Chondrocyte (in vitro differentiated cells): ENCODE results near the gene EOGT. TPM values are rescaled to one million over a fixed set of nuclear protein-coding genes. Genes with fewer than 3 reads are reported as not detected.

Experiments
- DNase-seq: peaks from one replicate; pipeline ENCODE4 v3.0.0; 2021; ENCODE audit warnings: mixed read lengths, low spot score
- H3K27ac Mint-ChIP-seq: one replicate; pipeline ENCODE4 v1.8.0; 2021; ENCODE audit warnings: mild to moderate bottlenecking, moderate library complexity, mixed read lengths; ENCODE audit not compliant: unreplicated experiment
- H3K27me3 Mint-ChIP-seq: 2 replicates; pipeline ENCODE4 v1.8.0; 2021; ENCODE audit warnings: low read depth, mixed read lengths
- H3K36me3 Mint-ChIP-seq: 2 replicates; pipeline ENCODE4 v1.8.0; 2021; ENCODE audit warnings: low read depth, mixed read lengths
- H3K4me1 Mint-ChIP-seq: 2 replicates; pipeline ENCODE4 v1.8.0; 2021; ENCODE audit warnings: low read depth, mild to moderate bottlenecking, mixed read lengths
- H3K4me3 Mint-ChIP-seq: one replicate; pipeline ENCODE4 v1.8.0; 2021; ENCODE audit warnings: mild to moderate bottlenecking, moderate library complexity, mixed read lengths; ENCODE audit not compliant: unreplicated experiment
- H3K9me3 Mint-ChIP-seq: 2 replicates; pipeline ENCODE4 v1.8.0; 2021; ENCODE audit warnings: low read depth, mixed read lengths
- total RNA-seq: library from RNA; stranded (reverse); gene quantifications from 3 replicates; pipeline ENCODE4 v1.2.1, GENCODE V29; 2021
- TF ChIP-seq, protein P1 (sequence below): fragments of 200-600 bp; sonication (generic); IDR thresholded peaks from 2 replicates; pipeline ENCODE4 v1.5.0; 2021; ENCODE audit warnings: antibody characterized with exemption, mild to moderate bottlenecking, moderate library complexity

Gene EOGT
- total RNA-seq, 1 donor from 2014 or later, result 34.4 TPM

DNA sequence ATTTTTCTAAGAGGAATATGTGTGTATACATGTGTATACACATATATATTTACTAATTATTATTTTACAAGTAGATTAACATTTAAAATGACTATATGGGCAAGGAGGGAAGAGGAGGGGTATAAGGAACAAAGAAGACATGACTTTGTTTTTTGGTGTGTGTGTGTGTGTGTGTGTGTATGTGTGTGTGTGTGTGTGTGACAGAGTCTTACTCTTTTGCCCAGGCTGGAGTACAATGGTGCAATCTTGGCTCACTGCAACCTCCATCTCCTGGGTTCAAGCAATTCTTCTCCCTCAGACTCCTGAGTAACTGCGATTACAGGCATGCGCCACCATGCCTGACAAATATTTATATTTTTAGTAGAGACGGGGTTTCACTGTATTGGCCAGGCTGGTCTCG lies 2.6 kb upstream of the EOGT start:
- no peak for DNase-seq
- TF ChIP-seq, protein P1, sequence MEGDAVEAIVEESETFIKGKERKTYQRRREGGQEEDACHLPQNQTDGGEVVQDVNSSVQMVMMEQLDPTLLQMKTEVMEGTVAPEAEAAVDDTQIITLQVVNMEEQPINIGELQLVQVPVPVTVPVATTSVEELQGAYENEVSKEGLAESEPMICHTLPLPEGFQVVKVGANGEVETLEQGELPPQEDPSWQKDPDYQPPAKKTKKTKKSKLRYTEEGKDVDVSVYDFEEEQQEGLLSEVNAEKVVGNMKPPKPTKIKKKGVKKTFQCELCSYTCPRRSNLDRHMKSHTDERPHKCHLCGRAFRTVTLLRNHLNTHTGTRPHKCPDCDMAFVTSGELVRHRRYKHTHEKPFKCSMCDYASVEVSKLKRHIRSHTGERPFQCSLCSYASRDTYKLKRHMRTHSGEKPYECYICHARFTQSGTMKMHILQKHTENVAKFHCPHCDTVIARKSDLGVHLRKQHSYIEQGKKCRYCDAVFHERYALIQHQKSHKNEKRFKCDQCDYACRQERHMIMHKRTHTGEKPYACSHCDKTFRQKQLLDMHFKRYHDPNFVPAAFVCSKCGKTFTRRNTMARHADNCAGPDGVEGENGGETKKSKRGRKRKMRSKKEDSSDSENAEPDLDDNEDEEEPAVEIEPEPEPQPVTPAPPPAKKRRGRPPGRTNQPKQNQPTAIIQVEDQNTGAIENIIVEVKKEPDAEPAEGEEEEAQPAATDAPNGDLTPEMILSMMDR, result no peak
- Mint-ChIP-seq H3K4me3 (no peak overlapping the region), H3K4me1 (peaks cover 41% of the 10 kb centered on the region), H3K9me3 (no peaks in the 10 kb centered on the region), H3K27me3 (no peaks in the 10 kb centered on the region), H3K36me3 (peaks cover 9% of the 10 kb centered on the region), H3K27ac (no peak overlapping the region)

DNA sequence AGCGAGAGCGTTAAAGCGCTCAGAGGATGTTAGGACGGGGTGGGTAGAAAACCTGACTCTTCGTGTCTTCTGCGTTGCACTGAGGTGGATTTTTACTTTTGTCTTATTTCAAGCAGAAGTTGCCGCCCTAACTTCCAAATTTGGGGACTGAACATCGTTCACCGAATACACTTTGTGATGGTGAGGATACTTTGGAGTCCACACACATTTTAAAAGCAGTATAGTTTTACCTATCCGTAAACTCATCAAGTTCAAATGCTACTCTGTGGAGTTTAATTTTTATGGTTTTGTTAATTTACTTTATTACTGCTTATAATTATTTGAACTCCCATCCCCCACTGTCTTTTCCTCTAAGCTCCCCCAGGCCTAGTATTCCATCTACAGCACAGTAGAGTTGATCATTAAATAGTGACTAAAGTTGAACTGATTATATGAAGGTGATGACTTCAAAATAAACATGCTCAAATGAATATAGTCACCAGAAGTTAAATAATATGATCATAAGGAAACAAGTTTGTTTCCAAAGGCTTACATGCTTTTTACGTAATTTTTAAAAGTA lies 617 bp upstream of the EOGT start:
- TF ChIP-seq, protein P1, result no peak
- Mint-ChIP-seq H3K27ac (peak overlapping the region; percentile 75), H3K27me3 (no peaks in the 10 kb centered on the region), H3K9me3 (no peaks in the 10 kb centered on the region), H3K4me1 (peaks cover 60% of the 10 kb centered on the region), H3K4me3 (peak overlapping the region; percentile 77), H3K36me3 (peaks cover 11% of the 10 kb centered on the region)
- DNase-seq, result no peak

DNA sequence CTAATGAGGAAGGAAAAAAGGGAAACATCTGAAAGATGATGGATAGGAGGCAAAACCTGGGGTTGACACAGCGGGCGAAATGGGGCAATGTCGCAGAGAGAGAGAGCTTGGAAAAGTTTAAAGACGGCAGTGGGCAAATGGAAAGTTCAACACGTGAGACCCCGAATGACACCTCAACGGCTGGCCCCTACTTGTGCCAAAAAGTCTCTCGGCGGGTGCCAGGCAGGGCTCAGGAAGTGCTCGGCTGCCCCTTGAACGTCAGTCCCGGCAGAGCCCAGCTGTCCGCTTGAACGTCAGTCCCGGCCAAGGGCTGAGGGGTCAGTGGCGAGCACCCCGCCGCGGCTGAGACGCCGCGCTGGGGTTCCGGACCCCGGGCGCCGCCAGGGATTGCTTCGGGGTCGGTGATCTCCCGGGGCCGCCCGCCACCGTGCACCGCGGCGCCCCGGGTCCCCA lies 658 bp downstream of the EOGT start:
- Mint-ChIP-seq H3K27ac (peak overlapping the region; percentile 75), H3K27me3 (no peaks in the 10 kb centered on the region), H3K9me3 (no peaks in the 10 kb centered on the region), H3K36me3 (peaks cover 11% of the 10 kb centered on the region), H3K4me1 (peaks cover 66% of the 10 kb centered on the region), H3K4me3 (peak overlapping the region; percentile 71)
- TF ChIP-seq, protein P1, result no peak
- no peak for DNase-seq

DNA sequence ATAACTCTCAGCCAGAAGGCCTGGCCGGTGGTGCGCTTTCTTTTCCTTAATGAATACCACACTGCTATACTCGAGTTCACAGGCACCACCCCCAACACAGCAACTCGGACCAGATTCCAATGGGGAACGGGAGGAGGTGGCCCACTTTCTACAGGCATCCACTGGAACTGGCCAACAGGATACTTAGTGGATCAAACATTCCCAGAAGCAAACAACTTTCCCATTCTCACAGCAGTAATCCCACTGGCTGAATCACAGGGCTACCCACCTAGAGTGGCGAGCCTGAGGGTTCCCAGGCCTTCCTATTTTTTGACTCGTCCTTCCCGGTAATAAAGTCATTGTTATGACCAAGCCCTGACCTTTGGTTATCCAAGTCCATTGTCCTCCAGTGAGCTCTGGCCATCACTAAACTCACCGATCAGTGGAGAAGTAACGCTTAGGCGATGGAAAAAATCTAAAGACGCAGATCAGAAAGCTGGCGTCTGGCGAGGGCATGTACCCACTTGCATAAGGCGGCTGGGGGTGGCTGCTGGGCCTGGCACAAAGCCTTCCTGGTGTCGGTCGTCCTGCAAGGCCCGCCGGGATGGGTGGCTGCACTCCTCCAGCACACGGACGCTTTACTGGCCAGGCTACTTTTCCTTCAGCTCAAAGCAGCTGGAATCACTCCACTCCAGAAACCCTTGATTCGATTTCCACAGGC lies 1.2 kb downstream of the EOGT start:
- Mint-ChIP-seq H3K4me3 (peak overlapping the region; percentile 71), H3K4me1 (peaks cover 62% of the 10 kb centered on the region), H3K36me3 (peaks cover 10% of the 10 kb centered on the region), H3K27ac (peak overlapping the region; percentile 75), H3K27me3 (no peaks in the 10 kb centered on the region), H3K9me3 (no peaks in the 10 kb centered on the region)
- TF ChIP-seq, protein P1, result no peak
- no peak for DNase-seq

DNA sequence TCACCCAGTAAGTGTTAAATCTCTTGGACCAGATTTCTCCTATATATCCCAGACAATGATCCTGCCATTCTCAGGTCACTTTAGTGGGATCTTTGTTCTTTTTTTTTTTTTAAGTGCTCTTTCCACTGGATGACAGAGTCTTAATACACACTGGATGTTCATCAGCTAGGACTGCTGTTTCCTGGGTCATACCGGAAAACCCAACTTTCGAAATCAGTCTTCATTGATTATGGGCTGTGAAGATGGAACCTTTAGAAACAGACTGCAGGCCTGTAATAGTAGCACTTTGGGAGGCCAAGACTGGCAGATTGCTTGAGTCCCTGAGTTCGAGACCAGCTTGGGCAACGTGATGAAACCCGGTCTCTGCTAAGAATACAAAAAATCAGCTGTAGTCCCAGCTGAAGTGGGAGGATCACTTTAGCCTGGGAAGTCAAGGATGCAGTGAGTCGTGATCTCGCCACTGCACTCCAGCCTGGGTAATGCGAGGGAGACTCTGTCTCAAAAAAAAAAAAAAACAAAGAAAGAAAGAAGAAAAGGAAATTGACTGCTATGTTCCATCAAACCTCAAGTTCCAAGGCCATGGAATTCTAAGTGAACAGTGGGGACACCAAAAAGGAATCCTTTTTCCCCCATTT lies 2.3 kb downstream of the EOGT start:
- TF ChIP-seq, protein P1, result no peak
- Mint-ChIP-seq H3K4me3 (no peak overlapping the region), H3K9me3 (no peaks in the 10 kb centered on the region), H3K36me3 (peaks cover 9% of the 10 kb centered on the region), H3K27ac (no peak overlapping the region), H3K27me3 (no peaks in the 10 kb centered on the region), H3K4me1 (peaks cover 59% of the 10 kb centered on the region)
- no peak for DNase-seq
